WTC11 (cell line): ENCODE data around the gene STAG2. TPM values are rescaled to one million over a fixed set of nuclear protein-coding genes. Genes with fewer than 3 reads are reported as not detected.
A peak's percentile ranks its signal among the peaks of the same experiment; 100 is the strongest.
"Not testable (repeated sequence)": the region's sequence is repeated elsewhere in the genome, so short reads cannot be mapped to it uniquely, and the experiment has no call there.

Experiments
- ATAC-seq: fragments of 200-7000 bp; cut with Tn5 transposase; 2 replicates; pipeline ENCODE4 v1.10.0; 2021; ENCODE audit warnings: mild to moderate bottlenecking, moderate library complexity
- CTCF ChIA-PET: fragments of 300-600 bp; sonication (Branson Sonifier 250); formaldehyde crosslinking; loops from one replicate; lab custom pipeline; 2021; ENCODE audit warnings: antibody characterized with exemption; lab: Charles Lee
- POLR2A ChIA-PET: fragments of 350-600 bp; sonication (Branson Sonifier 250); formaldehyde crosslinking; loops from one replicate; lab custom pipeline; 2021; ENCODE audit warnings: antibody characterized with exemption; lab: Charles Lee
- DNase-seq: peaks from one replicate; pipeline ENCODE4 v3.0.0; 2021; ENCODE audit warnings: low spot score
- H3K27ac Mint-ChIP-seq: 2 replicates; pipeline ENCODE4 v1.8.0; 2021; ENCODE audit warnings: mixed read lengths
- H3K27me3 Mint-ChIP-seq: 2 replicates; pipeline ENCODE4 v1.8.0; 2021; ENCODE audit warnings: low read depth, mild to moderate bottlenecking, moderate library complexity, mixed read lengths
- H3K36me3 Mint-ChIP-seq: 2 replicates; pipeline ENCODE4 v1.8.0; 2021; ENCODE audit warnings: mixed read lengths
- H3K4me1 Mint-ChIP-seq: 2 replicates; pipeline ENCODE4 v1.8.0; 2022; ENCODE audit warnings: mixed read lengths
- H3K4me3 Mint-ChIP-seq: 2 replicates; pipeline ENCODE4 v1.8.0; 2021; ENCODE audit warnings: mild to moderate bottlenecking, moderate library complexity, mixed read lengths
- H3K9me3 Mint-ChIP-seq: 2 replicates; pipeline ENCODE4 v1.8.0; 2021; ENCODE audit warnings: mixed read lengths
- ATF2 ChIP-seq: sonication (generic); formaldehyde crosslinking; IDR thresholded peaks from 2 replicates; pipeline ENCODE4 v1.8.1; 2022; ENCODE audit warnings: low read depth, missing genetic modification reagents, borderline replicate concordance
- CDX4 ChIP-seq: fragments of 250-450 bp; sonication (Bioruptor Pico); IDR thresholded peaks from 2 replicates; pipeline ENCODE4 v1.9.0; 2021; ENCODE audit warnings: moderate library complexity, mild to moderate bottlenecking, inconsistent platforms, borderline replicate concordance
- CREB1 ChIP-seq: sonication (generic); formaldehyde crosslinking; IDR thresholded peaks from 2 replicates; pipeline ENCODE4 v1.8.0; 2023; ENCODE audit warnings: mild to moderate bottlenecking, missing genetic modification reagents
- CREM ChIP-seq: sonication (generic); formaldehyde crosslinking; IDR thresholded peaks from 2 replicates; pipeline ENCODE4 v1.8.1; 2022; ENCODE audit warnings: mild to moderate bottlenecking, missing genetic modification reagents, moderate library complexity
- KAT7 ChIP-seq: sonication (generic); formaldehyde crosslinking; IDR thresholded peaks from 2 replicates; pipeline ENCODE4 v1.8.1; 2023; ENCODE audit warnings: missing genetic modification reagents, mild to moderate bottlenecking, borderline replicate concordance
- MAX ChIP-seq: sonication (generic); formaldehyde crosslinking; IDR thresholded peaks from 2 replicates; pipeline ENCODE4 v1.8.0; 2022; ENCODE audit warnings: mild to moderate bottlenecking, missing genetic modification reagents
- NFE2L1 ChIP-seq: sonication (generic); formaldehyde crosslinking; IDR thresholded peaks from 2 replicates; pipeline ENCODE4 v1.8.1; 2023; ENCODE audit warnings: missing genetic modification reagents
- NR2C2 ChIP-seq: sonication (generic); formaldehyde crosslinking; IDR thresholded peaks from 2 replicates; pipeline ENCODE4 v1.8.0; 2022; ENCODE audit warnings: mild to moderate bottlenecking, missing genetic modification reagents
- SMAD3 ChIP-seq: sonication (generic); formaldehyde crosslinking; IDR thresholded peaks from 2 replicates; pipeline ENCODE4 v1.8.0; 2022; ENCODE audit warnings: missing genetic modification reagents, mild to moderate bottlenecking, borderline replicate concordance
- SOX15 ChIP-seq: fragments of 250-450 bp; sonication (Bioruptor Pico); IDR thresholded peaks from 2 replicates; pipeline ENCODE4 v1.9.0; 2021; ENCODE audit warnings: mild to moderate bottlenecking
- SP1 ChIP-seq: sonication (generic); formaldehyde crosslinking; conservative IDR thresholded peaks from 2 replicates; pipeline ENCODE4 v1.8.1; 2022; ENCODE audit warnings: missing genetic modification reagents
- ZBTB21 ChIP-seq: sonication (generic); formaldehyde crosslinking; IDR thresholded peaks from 2 replicates; pipeline ENCODE4 v1.8.1; 2023; ENCODE audit warnings: mild to moderate bottlenecking, missing genetic modification reagents, borderline replicate concordance
- ZNF219 ChIP-seq: sonication (generic); formaldehyde crosslinking; IDR thresholded peaks from 2 replicates; pipeline ENCODE4 v1.8.0; 2023; ENCODE audit warnings: missing genetic modification reagents, mild to moderate bottlenecking, borderline replicate concordance
- ZNF416 ChIP-seq: fragments of 250-450 bp; sonication (Bioruptor Pico); IDR thresholded peaks from 2 replicates; pipeline ENCODE4 v1.9.0; 2021; ENCODE audit warnings: mild to moderate bottlenecking, inconsistent platforms
- total RNA-seq: library from RNA; stranded (reverse); gene quantifications from 3 replicates; pipeline ENCODE4 v1.2.3, GENCODE V29; 2021
- TF ChIP-seq, protein P1 (sequence below): fragments of 250-450 bp; sonication (Bioruptor Pico); conservative IDR thresholded peaks from 2 replicates; pipeline ENCODE4 v1.9.0; 2021; ENCODE audit warnings: mild to moderate bottlenecking
- TF ChIP-seq, protein P2 (sequence below): sonication (generic); formaldehyde crosslinking; IDR thresholded peaks from 2 replicates; pipeline ENCODE4 v1.8.1; 2023; ENCODE audit warnings: mild to moderate bottlenecking, moderate library complexity, missing genetic modification reagents
- TF ChIP-seq, protein P3 (sequence below): sonication (generic); formaldehyde crosslinking; IDR thresholded peaks from 2 replicates; pipeline ENCODE4 v1.8.1; 2022; ENCODE audit warnings: mild to moderate bottlenecking, moderate library complexity, missing genetic modification reagents
- TF ChIP-seq, protein P4 (sequence below): sonication (generic); formaldehyde crosslinking; IDR thresholded peaks from 2 replicates; pipeline ENCODE4 v1.8.1; 2022; ENCODE audit warnings: missing genetic modification reagents, borderline replicate concordance
- TF ChIP-seq, protein P5 (sequence below): sonication (generic); formaldehyde crosslinking; IDR thresholded peaks from 2 replicates; pipeline ENCODE4 v1.8.1; 2023; ENCODE audit warnings: mild to moderate bottlenecking, missing genetic modification reagents

Gene STAG2
- total RNA-seq, 1 experiment from 2014 or later: 70.5 TPM

DNA sequence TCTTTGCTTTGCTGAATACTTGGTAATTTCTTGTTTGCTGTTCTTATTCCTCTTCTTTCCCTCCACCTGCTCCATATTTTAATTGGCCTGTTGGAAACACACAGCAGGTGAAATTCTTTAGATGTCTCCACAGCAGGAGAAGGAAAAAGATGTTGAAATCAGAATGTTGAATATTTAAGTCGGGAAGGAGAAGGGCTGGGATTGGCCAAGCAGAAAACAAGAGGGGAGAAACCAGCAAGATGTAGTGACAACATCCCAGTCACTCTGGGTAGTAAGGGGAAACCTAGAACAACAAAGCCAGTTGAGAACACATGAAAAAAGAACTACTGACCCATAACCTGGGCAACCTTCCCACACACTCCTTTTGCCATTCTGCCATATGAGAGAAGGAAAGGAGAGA, 37.3 kb upstream of the STAG2 start:
- DNase-seq (peak; percentile 10), ATAC-seq (peak; percentile 98)
- TF ChIP-seq SOX15 (CRISPR knock-in tag) (no peak), KAT7 (no peak), SMAD3 (CRISPR knock-in tag) (no peak)
- H3K27me3 Mint-ChIP-seq: no peaks in the 10 kb centered on the region
- ChIA-PET POLR2A (interaction anchor here (0.6 kb wide), 1 partner anchor 13 kb away, joined by 5 read pairs; no protein-coding TSS in a partner anchor), CTCF (interaction anchor here (1.4 kb wide), 1 partner anchor 90 kb away, joined by 4 read pairs; no protein-coding TSS in a partner anchor)
- peaks cover 20% of the 10 kb centered on the region for H3K4me1 Mint-ChIP-seq
- no peaks in the 10 kb centered on the region for H3K36me3 Mint-ChIP-seq
- peak overlapping the region; percentile 99 for H3K27ac Mint-ChIP-seq
- no peaks in the 10 kb centered on the region for H3K9me3 Mint-ChIP-seq
- H3K4me3 Mint-ChIP-seq: no peak overlapping the region; the same call in 1 of the 2 replicates

DNA sequence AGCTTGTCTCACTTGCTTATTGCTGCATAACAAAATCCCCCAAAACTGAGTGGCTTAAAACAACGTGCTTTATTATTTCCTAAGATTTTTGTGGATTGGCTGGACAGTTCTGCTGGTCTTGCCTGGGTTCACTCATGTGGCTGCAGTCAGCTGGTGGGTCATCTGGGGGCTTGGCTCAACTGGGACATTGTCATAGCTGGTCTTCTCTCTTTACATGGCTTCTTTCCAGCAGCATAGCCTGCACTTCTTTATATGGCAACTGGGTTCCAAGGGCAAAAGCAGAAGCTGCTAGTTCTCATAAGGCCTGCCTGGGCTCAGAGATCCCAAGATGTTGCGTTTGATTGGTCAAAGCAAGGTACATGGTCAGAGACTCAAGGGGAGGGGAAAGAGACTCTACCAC, 33.7 kb upstream of the STAG2 start:
- H3K27me3 Mint-ChIP-seq: no peaks in the 10 kb centered on the region; the same call in 1 of the 2 replicates
- H3K4me3 Mint-ChIP-seq: no peak overlapping the region
- TF ChIP-seq, protein P1, sequence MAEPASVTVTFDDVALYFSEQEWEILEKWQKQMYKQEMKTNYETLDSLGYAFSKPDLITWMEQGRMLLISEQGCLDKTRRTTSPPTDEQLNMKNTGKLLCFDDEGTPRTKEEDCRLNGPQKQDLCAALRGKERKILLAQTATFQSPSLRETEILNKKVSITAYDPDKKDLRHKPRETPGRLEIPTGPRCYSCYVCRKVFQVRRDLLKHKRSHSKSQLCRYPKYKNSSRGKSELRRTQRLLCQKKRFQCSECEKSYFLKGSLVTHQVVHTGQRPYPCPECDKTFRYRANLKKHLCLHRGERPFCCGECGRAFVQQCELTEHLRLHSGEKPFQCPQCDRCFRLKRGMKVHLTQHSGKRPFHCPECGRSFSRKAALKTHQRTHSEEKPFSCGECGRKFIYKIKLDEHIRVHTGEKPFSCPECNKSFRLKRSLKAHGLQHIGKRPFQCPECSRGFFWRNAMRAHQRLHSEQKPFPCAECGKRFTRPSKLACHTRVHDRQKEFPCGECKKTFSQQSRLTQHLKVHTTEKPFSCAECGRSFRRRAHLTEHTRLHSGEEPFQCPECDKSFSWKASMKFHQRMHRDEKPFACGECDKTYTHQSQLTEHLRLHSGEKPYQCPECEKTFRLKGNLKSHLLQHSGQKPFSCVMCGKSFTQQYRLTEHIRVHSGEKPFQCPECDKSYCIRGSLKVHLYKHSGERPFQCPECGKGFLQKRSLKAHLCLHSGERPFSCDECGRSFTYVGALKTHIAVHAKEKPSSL (CRISPR knock-in tag): no peak
- TF ChIP-seq NFE2L1 (CRISPR knock-in tag): no peak
- no peak for TF ChIP-seq ZNF219 (CRISPR knock-in tag)
- no peak for TF ChIP-seq ZBTB21 (CRISPR knock-in tag)
- TF ChIP-seq ZNF416 (CRISPR knock-in tag): no peak
- TF ChIP-seq CREB1 (CRISPR knock-in tag): no peak
- TF ChIP-seq, protein P2, sequence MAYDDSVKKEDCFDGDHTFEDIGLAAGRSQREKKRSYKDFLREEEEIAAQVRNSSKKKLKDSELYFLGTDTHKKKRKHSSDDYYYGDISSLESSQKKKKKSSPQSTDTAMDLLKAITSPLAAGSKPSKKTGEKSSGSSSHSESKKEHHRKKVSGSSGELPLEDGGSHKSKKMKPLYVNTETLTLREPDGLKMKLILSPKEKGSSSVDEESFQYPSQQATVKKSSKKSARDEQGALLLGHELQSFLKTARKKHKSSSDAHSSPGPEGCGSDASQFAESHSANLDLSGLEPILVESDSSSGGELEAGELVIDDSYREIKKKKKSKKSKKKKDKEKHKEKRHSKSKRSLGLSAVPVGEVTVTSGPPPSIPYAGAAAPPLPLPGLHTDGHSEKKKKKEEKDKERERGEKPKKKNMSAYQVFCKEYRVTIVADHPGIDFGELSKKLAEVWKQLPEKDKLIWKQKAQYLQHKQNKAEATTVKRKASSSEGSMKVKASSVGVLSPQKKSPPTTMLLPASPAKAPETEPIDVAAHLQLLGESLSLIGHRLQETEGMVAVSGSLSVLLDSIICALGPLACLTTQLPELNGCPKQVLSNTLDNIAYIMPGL: no peak
- TF ChIP-seq, protein P3, sequence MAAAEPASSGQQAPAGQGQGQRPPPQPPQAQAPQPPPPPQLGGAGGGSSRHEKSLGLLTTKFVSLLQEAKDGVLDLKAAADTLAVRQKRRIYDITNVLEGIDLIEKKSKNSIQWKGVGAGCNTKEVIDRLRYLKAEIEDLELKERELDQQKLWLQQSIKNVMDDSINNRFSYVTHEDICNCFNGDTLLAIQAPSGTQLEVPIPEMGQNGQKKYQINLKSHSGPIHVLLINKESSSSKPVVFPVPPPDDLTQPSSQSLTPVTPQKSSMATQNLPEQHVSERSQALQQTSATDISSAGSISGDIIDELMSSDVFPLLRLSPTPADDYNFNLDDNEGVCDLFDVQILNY (CRISPR knock-in tag): no peak
- TF ChIP-seq NR2C2: no peak
- no peak for TF ChIP-seq ATF2 (CRISPR knock-in tag)
- no peak for TF ChIP-seq CREM (CRISPR knock-in tag)
- no peak for TF ChIP-seq MAX (CRISPR knock-in tag)
- no peak for TF ChIP-seq SP1
- TF ChIP-seq CDX4: no peak
- TF ChIP-seq KAT7: no peak
- TF ChIP-seq, protein P4, sequence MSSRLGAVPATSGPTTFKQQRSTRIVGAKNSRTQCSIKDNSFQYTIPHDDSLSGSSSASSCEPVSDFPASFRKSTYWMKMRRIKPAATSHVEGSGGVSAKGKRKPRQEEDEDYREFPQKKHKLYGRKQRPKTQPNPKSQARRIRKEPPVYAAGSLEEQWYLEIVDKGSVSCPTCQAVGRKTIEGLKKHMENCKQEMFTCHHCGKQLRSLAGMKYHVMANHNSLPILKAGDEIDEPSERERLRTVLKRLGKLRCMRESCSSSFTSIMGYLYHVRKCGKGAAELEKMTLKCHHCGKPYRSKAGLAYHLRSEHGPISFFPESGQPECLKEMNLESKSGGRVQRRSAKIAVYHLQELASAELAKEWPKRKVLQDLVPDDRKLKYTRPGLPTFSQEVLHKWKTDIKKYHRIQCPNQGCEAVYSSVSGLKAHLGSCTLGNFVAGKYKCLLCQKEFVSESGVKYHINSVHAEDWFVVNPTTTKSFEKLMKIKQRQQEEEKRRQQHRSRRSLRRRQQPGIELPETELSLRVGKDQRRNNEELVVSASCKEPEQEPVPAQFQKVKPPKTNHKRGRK (CRISPR knock-in tag): no peak
- TF ChIP-seq, protein P5, sequence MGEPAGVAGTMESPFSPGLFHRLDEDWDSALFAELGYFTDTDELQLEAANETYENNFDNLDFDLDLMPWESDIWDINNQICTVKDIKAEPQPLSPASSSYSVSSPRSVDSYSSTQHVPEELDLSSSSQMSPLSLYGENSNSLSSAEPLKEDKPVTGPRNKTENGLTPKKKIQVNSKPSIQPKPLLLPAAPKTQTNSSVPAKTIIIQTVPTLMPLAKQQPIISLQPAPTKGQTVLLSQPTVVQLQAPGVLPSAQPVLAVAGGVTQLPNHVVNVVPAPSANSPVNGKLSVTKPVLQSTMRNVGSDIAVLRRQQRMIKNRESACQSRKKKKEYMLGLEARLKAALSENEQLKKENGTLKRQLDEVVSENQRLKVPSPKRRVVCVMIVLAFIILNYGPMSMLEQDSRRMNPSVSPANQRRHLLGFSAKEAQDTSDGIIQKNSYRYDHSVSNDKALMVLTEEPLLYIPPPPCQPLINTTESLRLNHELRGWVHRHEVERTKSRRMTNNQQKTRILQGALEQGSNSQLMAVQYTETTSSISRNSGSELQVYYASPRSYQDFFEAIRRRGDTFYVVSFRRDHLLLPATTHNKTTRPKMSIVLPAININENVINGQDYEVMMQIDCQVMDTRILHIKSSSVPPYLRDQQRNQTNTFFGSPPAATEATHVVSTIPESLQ: no peak
- TF ChIP-seq, all 79 proteins: peak for 0
- H3K9me3 Mint-ChIP-seq: peaks cover 6% of the 10 kb centered on the region
- DNase-seq (no peak), ATAC-seq (no peak)
- POLR2A ChIA-PET: no interaction called here
- CTCF ChIA-PET: no interaction called here
- H3K4me1 Mint-ChIP-seq: peaks cover 16% of the 10 kb centered on the region
- peaks cover 7% of the 10 kb centered on the region for H3K36me3 Mint-ChIP-seq
- H3K27ac Mint-ChIP-seq: no peak overlapping the region

DNA sequence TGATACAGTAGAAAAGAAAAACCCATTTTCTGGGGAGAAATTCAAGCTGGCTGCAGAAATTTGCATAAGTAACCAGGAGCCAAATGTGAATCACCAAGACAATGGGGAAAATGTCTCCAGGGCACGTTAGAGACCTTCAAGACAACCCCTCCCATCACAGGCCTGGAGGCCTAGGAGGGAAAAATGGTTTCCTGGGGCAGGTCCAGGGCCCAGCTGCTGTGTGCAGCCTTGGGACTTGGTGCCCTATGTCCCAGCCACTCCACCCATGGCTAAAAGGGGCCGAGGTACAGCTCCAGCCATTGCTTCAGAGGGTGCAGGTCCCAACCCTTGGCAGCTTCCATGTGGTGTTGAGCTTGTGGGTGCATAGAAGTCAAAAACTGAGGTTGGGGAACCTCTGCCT, 29.5 kb upstream of the STAG2 start:
- CTCF ChIA-PET, H3K27ac Mint-ChIP-seq, ATAC-seq, DNase-seq, POLR2A ChIA-PET, H3K9me3 Mint-ChIP-seq, H3K36me3 Mint-ChIP-seq, H3K27me3 Mint-ChIP-seq, H3K4me3 Mint-ChIP-seq, H3K4me1 Mint-ChIP-seq: not testable (repeated sequence)
